HG03565 (cell line): Measurements from ENCODE around the gene FGR.
A peak's percentile ranks its signal among the peaks of the same experiment; 100 is the strongest.
"Not testable (repeated sequence)": the region's sequence is repeated elsewhere in the genome, so short reads cannot be mapped to it uniquely, and the experiment has no call there.

Source experiments
- ATAC-seq: cut with Tn5 transposase; IDR thresholded peaks from one replicate; pipeline ENCODE4 v1.9.1; 2021; ENCODE audit warnings: mild to moderate bottlenecking, moderate library complexity; ENCODE audit not compliant: unreplicated experiment

Gene FGR

DNA sequence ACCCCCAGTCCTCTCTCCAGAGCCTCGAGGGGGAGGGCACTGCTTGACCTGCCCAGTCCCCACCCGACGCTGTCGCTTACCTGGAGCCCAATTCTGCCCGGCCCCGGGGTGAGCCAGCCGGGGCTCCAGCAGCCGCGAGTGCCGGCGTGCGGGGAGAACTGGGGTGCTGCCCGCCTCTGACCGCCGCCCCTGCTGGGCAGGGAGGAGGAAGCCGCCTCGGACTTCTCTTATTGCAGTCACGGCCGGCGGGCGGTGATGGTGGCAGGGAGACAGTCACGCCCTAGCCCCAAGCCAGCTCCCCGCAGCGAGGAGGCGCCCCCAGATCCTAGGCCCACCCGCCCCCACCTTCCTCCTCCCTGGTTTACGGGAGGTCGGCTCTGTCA, at the start of gene FGR:
FGR (minus strand) TSS at position 201 of the 383 bp plus-strand sequence. CDS start 11,269 bp downstream, outside the sequence.
- ATAC-seq = no peak

DNA sequence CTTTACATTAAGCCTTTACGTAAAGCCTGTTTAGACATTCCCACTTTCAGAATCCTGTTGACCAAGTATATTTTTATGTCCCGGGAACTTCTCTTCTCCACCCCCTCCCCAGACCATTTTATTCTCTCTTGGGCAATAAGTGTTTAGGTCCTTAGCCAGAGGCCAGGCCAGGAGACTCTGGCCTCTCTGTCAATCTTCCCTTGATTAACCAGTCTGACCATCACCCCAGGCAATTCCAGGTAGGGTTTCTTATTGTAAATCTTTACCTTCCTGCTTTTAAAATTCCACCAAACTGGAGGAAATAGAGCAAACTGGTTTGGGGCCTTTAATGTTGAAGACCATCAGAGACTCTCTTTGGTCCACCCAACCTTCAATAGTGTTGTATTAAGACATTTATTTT, 49.2 kb upstream of the FGR start:
- no peak for ATAC-seq

DNA sequence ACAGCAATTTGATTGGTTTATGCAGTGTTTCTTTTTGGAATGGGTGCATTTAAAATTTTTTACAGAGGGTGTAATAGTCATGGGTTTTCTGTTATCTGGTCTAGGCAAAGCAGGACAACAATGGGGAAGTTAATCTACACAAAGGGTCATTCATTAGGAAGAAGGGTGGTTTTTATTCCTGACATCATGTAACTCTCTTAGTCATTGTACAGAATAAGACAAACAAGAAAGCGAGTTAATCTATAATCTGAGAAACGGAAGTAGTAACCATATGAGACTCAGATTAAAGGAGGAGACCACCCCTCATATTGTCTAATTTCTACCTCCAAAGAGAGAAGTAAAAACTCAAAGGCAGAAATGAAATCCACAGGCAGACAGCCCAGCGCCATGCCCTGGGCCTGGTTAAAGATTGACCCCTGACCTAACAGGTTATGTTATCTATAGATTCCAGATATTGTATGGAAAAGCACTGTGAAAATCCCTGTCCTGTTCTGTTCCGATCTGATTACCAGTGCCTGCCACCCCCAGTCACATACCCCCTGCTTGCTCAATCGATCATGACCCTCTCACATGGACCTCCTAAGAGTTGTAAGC, 47.5 kb upstream of the FGR start:
- no peak for ATAC-seq

DNA sequence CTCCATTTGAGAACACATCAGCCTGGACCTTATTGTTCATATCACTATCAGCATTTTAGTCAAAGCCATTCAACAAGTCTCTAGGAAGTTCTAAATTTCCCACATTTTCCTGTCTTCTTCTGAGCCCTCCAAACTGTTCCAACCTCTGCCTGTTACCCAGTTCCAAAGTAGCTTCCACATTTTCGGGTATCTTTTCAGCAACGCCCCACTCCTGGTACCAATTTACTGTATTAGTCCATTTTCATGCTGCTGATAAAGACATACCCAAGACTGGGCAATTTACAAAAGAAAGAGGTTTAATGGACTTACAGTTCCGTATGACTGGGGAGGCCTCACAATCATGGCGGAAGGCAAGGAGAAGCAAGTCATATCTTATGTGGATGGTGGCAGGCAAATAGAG, 46.6 kb upstream of the FGR start:
- not testable (repeated sequence) for ATAC-seq

DNA sequence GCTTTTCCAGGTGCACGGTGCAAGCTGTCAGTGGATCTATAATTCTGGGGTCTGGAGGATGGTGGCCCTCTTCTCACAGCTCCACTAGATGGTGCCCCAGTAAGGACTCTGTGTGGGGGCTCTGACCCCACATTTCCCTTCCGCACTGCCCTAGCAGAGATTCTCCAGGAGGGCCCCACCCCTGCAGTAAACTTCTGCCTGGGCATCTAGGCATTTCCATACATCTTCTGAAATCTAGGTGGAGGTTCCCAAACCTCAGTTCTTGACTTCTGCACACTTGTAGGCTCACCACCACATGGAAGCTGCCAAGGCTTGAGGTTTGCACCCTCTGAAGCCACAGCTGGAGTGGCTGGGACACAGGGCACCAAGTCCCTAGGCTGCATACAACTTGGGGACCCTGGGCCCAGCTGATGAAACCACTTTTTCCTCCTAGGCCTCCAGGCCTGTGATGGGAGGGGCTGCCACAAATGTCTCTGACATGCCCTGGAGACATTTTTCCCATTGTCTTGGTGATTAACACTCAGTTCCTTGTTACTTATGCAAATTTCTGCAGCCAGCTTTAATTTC, 45.3 kb upstream of the FGR start:
- ATAC-seq = not testable (repeated sequence)

DNA sequence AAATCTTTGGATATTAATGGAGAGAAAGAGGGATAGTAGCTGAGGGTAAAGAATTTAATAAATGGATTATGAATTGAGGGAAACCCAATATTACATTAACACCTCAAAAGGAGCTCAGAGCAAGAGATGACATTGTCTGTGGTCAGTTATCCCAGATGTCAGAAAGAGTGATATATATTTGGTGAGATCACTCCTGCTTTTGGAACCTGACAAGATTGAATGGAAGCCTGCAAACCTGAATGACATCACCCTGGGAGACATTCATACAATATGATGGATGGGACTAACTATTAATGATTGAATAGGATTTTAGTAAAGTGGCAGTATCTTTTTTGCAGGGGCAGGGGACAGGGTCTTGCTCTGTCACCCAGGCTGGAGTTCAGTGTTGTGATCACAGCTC, 43.8 kb upstream of the FGR start:
- no peak for ATAC-seq

DNA sequence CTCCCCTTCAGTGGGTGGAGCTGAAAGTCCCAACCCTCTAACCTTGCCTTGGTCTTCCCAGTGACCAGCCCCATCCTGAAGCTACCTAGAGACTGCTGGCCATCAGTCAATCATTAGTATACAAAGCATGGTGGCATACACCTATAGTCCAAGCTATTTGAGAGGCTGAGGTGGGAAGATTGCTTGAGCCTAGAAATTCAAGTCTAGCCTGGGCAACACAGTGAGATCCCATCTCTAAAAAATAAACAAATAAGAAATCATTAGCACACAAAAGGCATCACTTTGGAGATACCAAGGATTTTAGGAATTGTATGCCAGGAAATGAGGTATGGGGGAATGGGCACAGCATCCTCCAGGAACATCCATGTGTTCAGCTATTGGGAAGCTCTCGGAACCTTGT, 41.4 kb upstream of the FGR start:
- no peak for ATAC-seq

DNA sequence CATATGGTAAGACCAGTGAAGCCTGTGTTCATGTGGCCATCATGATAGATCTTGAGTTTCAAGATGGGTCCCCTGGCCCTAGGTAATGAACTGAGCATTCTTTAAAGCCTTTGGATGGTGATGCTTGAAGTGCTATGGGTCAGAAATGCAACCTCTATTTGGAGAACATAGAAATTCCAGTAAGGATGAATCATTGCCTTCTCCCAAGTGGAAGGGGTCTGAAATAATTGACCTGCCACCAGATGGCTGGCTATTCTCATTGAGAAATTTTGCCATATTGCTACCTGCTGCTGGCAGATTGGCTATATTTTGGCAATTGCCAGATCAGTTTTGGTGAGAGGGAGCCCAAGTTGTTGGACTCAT, 37.7 kb upstream of the FGR start:
- no peak for ATAC-seq

DNA sequence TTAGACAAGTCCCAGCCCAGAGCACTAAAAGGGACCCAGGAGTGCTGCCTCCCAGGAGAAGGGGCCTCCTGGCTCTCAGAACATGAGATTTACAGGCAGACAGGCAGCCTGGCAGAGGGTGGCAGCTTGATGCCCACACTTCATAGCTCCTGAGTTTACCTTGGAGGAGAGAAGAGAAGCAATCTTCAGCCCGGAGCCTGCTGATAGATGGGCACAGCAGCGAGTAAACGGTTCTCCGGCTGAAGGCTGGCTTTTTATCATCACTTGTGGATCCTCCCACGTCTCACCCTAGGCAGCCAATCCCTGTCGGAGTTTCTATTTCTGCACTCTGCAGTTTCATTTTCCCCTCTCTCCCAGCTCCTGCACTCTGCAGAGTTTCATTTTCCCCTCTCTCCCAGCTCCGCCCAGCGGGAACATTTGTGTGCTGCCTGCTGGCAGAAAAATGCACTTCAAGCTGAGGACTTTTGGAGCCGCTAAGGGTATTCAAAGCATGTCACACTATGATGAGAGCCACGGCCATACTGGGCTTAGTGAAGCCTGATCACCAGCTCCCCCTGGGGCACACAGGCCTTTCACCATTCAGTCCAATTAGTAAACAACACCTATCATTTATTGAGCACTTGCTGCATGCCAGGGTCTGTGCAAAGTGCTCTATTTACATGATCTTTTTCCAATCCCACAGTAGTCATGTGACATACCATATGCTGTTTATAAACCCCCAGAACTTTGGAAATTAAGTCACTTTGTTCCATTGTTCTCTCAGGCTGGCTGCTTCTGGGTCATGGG, 37.2 kb upstream of the FGR start, which contains the start of gene IFI6:
IFI6 (minus strand) TSS at position 229 of the 786 bp plus-strand sequence. CDS start 2,878 bp downstream, outside the sequence.
- ATAC-seq = peak; percentile 60

DNA sequence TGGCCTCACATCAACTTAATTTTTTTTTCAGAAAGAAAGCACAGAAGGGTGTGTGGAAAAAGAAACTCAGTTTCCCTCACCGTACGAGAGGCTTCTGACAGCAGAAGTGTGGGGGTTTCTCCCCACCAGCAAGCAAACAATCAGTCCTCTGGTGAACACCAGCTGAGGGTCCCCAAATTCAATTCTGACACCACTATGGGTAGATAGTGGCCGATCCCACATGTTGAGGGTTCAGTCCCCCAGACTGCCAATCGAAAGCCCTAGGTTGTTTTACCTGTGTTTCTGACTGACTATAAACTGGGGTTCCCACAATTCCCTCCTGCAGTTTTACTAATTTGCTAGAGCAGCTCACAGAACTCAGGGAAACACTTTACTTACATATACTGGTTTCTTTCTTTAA, 34.9 kb upstream of the FGR start:
- ATAC-seq = no peak

DNA sequence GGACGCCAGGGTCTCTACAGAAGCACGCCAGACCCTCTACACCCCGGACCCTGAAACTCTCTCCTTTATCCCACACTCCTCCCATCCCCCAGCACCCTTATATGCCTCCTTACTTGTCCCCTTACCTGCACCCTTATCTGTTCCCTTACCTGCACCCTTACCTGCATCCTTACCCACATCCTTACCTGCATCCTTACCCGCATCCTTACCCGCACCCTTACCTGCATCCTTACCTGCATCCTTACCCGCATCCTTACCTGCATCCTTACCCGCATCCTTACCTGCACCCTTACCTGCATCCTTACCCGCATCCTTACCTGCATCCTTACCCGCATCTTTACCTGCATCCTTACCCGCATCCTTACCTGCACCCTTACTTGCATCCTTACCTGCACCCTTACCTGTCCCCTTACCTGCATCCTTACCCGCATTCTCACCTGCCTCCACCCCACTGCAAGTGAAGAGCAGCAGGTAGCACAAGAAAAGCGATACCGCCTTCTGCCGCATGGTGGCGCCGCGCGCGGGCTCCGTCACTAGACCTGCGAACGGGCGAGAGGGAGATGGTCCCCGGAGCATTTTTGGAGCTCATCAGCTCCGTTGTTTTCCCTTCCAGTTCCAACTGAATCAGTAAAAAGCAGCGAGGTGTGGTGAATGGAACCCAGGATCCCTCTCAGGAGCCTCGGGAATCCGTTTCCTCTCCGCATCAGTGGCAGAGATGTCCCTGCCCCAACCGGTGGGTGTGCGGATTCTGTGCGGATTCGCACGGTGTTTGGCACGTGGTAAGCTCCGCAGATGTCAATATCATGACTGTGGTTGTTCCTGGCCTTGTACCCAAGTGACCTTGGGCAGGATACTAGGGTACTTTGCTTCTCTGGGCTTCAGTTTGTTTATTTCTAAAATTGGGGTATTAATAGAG, 34.1 kb upstream of the FGR start:
- no peak for ATAC-seq

DNA sequence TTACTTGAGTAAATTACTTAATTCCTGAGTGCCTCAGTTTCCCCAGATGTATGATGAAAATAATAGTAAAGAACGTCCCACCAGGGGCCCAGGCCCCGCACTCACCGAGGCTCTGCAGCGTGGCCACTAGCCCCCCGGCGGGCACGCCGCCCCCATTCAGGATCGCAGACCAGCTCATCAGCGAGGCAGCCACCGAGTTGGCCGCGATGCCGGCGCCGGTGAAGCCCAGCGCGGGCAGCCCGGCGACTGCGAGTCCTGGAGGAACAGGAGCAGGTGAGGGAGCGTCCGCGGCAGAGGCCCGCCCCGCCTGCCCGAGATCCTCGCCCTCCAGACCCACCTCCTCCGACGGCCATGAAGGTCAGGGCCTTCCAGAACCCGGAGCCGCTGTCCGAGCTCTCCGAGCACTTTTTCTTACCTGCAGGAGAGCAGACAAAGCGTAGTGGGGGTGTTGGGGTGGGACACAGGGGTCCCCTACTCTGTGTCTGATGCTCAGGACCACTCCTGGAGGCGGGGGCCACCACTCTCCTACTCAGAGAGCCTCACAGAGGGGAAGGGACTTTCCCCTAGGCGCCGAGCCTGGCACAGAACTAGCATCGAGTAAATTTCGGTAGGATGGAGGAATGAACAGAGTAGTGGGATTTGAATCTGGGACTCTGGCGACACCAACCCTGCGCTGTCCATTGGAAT, 33.3 kb upstream of the FGR start:
- no peak for ATAC-seq

DNA sequence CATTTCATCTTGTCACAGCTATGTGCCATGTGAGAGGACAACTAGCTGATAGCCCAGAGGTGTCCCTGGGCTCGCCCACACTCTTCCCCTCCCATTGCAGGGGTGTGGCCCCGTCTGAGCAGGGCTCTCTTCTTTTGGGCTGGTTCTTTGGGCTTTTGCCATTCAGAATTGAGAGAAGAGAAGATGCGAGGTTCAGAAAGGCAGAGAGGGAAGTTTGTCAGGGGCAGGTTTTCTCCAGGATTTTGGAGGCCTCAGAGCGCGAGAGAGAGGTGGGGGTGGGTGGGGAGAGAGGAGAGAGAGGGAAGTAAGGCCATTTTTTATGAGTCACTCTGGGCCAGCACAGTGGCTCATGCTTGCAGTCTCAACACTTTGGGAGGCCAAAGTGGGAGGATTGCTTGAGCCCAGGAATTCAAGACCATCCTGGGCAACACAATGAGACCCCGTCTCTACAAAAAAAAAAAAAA, 31.8 kb upstream of the FGR start:
- ATAC-seq = no peak

DNA sequence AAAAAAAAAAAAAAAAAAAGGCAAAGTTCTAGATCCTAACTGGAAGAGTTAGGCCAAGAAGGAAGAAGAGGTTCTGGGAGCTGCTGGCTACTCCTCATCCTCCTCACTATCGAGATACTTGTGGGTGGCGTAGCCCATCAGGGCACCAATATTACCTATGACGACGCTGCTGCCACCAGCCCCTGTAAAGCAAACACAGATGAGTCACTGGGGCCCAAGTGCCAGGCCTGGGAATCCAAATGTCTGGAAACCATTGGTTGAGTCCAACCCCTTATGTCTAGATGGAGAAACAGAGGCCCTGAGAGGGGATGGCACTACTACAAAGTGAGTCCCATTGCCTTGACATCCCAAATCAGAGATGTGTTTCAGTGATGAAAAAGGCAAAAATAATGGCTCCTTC, 31.3 kb upstream of the FGR start:
- no peak for ATAC-seq

DNA sequence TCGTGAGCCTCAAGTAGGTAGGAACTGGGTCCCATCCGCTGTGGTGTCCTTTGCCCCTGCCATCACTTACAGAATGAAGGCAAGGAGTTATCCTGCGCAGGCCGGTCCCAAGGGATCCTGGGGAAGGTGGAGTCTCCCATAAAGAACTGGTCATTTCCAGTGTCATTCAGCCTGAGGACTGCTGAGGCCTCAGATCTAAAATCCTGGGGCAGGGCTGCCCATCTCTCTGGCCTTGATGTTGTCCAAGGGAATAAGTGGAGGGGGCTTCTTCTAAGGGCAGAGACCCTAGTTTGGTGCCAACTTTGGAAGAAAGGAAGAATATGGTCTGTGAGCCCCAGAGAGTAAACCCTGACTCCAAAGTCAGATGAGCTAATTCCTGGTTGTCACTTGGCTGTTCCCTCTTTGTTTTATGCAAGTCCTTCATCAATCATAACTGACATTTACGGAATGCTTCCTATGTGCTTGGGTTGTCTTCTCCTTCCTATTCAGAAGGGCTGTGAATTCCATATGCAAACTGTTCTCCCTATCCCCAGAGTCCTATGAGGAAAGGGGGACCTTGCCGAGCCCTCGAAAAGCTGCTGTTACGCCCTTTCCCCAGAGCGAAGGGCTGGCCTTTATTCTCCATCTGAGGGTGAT, 30.1 kb upstream of the FGR start:
- ATAC-seq = no peak

DNA sequence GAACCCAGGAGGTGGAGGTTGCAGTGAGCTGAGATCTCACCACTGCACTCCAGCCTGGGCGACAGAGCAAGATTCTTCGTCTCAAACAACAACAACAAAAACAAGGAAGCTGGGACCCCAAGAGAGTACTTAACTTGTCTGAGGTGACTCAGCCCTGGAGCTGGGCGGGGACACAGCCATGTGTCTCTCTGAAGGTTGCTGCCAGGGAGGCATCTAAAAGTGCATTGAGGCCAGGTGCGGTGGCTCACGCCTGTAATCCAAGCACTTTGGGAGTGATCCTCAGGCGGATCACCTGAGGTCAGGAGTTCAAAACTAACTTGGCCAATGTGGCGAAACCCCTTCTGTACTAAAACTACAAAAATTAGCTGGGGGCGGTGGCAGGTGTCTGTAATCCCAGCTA, 29.3 kb upstream of the FGR start:
- no peak for ATAC-seq

DNA sequence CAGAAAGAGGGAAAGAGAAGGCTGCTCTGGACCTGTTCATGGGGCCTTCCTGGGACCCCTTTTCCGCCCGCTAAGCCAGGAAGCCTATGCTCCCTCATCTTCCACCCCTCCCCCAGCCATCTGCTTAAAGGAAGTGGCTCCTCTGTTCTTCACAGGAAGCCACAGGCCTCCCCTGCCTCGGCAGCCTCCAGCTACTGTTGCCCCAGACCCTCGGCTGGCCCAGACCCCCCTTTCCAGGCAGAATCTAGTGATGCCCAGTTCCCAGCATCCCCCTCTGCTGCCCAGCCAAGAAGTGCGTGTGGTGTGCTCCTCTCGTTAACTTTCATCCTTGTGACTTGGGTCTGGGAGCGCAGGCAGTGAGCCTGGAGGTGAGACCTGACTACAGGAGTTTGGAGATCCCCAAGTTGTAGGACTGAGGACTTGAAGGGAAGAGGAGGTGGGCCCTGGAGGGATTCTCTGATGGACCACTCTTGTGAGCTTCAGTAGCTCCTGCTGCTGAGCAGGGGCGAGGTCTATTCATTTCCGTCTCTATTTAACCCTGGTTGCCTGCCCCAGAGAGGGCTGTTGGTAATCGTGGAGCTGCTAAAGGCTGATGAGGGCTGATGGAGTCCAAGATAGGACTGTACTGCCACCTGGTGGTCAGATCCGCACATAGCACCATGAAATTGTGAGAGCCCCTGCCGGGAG, 27.9 kb upstream of the FGR start:
- peak; percentile 31 for ATAC-seq

DNA sequence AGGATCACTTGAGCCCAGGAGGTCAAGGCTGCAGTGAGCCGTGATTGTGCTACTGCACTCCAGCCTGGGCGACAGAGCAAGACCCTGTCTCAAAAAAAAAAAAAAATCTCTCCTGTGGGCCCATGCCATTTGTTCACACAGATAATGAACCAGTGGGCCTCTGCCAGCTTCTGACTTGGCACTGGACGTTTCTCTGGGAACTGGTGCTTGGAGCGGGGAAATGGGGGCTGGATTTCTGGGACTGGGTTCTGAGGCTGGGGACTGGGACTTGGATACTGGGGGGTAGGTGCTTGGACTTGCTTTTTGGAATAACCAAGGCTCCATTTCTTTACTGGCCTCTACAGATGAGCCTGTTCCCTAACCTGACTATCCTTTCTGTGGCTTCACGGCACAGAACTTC, 27.3 kb upstream of the FGR start:
- no peak for ATAC-seq

DNA sequence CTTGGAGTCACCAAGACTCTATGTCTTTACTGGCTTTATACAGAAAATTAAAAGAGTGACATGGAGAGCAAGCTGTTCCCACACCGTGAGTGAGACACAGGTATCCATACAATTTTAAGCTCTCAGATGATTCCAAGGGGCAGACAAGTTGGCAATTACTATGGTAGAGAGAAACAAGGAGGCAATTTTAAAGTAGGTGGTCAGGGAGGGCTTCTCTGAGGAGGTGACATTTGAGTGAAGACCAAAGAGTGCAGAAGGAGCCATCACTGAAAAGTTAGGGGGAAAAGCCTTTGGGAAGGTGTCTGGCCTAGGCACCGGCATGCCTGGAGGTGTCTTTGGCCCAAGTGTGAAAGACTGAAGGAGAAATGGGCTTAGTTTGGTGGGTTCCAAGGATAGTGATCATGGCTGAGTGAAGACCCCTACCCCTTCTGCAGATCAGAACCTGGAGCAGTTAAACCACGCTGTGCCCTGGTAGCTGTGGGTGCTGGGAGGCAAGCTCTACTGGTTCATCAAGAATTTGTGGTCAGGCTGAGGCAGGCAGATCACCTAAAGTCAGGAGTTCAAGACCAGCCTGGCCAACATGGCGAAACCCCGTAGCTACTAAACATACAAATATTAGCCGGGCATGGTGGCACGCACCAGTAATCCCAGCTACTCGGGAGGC, 26.6 kb upstream of the FGR start:
- no peak for ATAC-seq
